ENCODE data around the gene DUSP15.
A peak's percentile ranks its signal among the peaks of the same experiment; 100 is the strongest.

DUSP15 gene

GRCh38 chr20:31863296-31864085, 6.8 kb downstream of the DUSP15 start:
- Histone ChIP-seq H3K36me3 (no peaks in the 10 kb centered on the region), H3K4me3 (ENCODE audit: low read depth, low read length) (no peak overlapping the region), H3K4me1 (peaks cover 6% of the 10 kb centered on the region), H3K9me3 (no peaks in the 10 kb centered on the region), H3K27me3 (peaks cover 16% of the 10 kb centered on the region)
- TF ChIP-seq, protein P1, sequence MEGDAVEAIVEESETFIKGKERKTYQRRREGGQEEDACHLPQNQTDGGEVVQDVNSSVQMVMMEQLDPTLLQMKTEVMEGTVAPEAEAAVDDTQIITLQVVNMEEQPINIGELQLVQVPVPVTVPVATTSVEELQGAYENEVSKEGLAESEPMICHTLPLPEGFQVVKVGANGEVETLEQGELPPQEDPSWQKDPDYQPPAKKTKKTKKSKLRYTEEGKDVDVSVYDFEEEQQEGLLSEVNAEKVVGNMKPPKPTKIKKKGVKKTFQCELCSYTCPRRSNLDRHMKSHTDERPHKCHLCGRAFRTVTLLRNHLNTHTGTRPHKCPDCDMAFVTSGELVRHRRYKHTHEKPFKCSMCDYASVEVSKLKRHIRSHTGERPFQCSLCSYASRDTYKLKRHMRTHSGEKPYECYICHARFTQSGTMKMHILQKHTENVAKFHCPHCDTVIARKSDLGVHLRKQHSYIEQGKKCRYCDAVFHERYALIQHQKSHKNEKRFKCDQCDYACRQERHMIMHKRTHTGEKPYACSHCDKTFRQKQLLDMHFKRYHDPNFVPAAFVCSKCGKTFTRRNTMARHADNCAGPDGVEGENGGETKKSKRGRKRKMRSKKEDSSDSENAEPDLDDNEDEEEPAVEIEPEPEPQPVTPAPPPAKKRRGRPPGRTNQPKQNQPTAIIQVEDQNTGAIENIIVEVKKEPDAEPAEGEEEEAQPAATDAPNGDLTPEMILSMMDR (IDR thresholded peaks at IDR 0.05; ENCODE audit: low read depth, low read length): no peak
- no peak for DNase-seq

DNA sequence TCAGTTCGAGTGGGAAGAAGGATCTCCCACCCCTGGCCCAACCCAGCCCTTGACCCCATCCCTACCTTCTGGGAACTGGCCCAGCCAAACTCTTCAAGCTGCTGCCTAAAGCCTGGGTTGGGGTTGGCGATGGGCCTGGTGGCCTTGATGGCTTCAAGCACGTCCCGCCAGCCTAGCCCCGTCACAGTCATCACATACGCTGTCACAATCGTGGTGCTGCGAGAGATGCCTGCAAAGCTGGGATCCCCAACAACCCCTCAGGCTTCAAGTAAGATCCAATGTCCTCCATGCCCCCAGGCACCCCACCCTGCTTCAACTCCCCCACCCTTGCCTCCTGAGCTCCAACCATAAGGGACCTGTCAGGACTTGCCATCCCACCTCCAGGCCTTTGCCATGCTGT, 7.8 kb downstream of the DUSP15 start:
- TF ChIP-seq, protein P1 (IDR thresholded peaks at IDR 0.05; ENCODE audit: low read depth, low read length): no peak
- DNase-seq: no peak
- H3K4me1 ChIP-seq: peaks cover 6% of the 10 kb centered on the region
- peaks cover 18% of the 10 kb centered on the region for H3K27me3 ChIP-seq
- no peaks in the 10 kb centered on the region for H3K9me3 ChIP-seq
- H3K4me3 ChIP-seq (ENCODE audit: low read depth, low read length): no peak overlapping the region
- no peaks in the 10 kb centered on the region for H3K36me3 ChIP-seq

DNA sequence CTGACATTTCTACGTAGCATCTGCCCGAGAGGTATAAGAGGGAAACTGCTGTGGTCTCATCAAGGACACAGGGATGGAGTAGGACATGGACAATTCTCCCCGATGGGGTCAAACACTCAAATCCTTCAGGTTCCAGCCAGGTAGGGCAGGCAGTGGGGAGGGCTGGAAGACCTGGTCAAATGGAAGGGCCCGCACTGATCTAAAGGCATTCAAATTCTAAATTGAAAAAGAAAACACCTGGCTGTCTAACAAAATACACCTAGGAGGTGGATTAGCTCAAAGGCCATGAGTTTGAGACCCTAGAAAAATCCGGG, 8.2 kb downstream of the DUSP15 start:
- Histone ChIP-seq H3K4me1 (peaks cover 6% of the 10 kb centered on the region), H3K4me3 (ENCODE audit: low read depth, low read length) (no peak overlapping the region; the same call in 1 of the 2 replicates), H3K9me3 (no peaks in the 10 kb centered on the region), H3K36me3 (no peaks in the 10 kb centered on the region), H3K27me3 (peaks cover 18% of the 10 kb centered on the region)
- TF ChIP-seq, protein P1 (IDR thresholded peaks at IDR 0.05; ENCODE audit: low read depth, low read length): no peak
- no peak for DNase-seq

- peak overlapping the region; percentile 67 for H3K4me3 ChIP-seq (ENCODE audit: low read depth, low read length)
- H3K4me1 ChIP-seq: peaks cover 6% of the 10 kb centered on the region
- peaks cover 18% of the 10 kb centered on the region for H3K27me3 ChIP-seq
- no peaks in the 10 kb centered on the region for H3K36me3 ChIP-seq
- TF ChIP-seq, protein P1 (IDR thresholded peaks at IDR 0.05; ENCODE audit: low read depth, low read length): no peak
- peak; percentile 90 for DNase-seq
- no peaks in the 10 kb centered on the region for H3K9me3 ChIP-seq
Measured at GRCh38 chr20:31861385-31862156, 8.8 kb downstream of the DUSP15 start.

GRCh38 chr20:31861135-31861384, 9.3 kb downstream of the DUSP15 start:
- Histone ChIP-seq H3K27me3 (peaks cover 18% of the 10 kb centered on the region), H3K4me1 (peaks cover 6% of the 10 kb centered on the region), H3K9me3 (no peaks in the 10 kb centered on the region), H3K4me3 (ENCODE audit: low read depth, low read length) (peak overlapping the region; percentile 67), H3K36me3 (no peaks in the 10 kb centered on the region)
- no peak for DNase-seq
- TF ChIP-seq, protein P1 (IDR thresholded peaks at IDR 0.05; ENCODE audit: low read depth, low read length): no peak
